Measurements from ENCODE around the gene APOB. TPM values are rescaled to one million over a fixed set of nuclear protein-coding genes. Genes with fewer than 3 reads are reported as not detected.

The APOB gene
- total RNA-seq, 6 experiments from 2014 or later, result not detected

- H3K27ac Mint-ChIP-seq, result no peak overlapping the region
- H3K4me3 Mint-ChIP-seq, result no peak overlapping the region
- no peaks in the 10 kb centered on the region for H3K4me1 Mint-ChIP-seq (ENCODE audit: low read depth)
- no peak for DNase-seq
- H3K27me3 Mint-ChIP-seq (ENCODE audit: insufficient read depth), result peaks cover 3% of the 10 kb centered on the region
- no peak for TF ChIP-seq CTCF (IDR thresholded peaks at IDR 0.05)
- H3K36me3 Mint-ChIP-seq (ENCODE audit: low read depth), result no peaks in the 10 kb centered on the region; the same call in 1 of the 2 replicates
- H3K9me3 Mint-ChIP-seq, result peaks cover 14% of the 10 kb centered on the region
Measured at GRCh38 chr2:20984408-20984807, 59.5 kb downstream of the APOB start.

GRCh38 chr2:20983844-20984243, 60.0 kb downstream of the APOB start:
- Mint-ChIP-seq H3K4me3 (no peak overlapping the region), H3K27me3 (ENCODE audit: insufficient read depth) (peaks cover 3% of the 10 kb centered on the region)
- TF ChIP-seq CTCF (IDR thresholded peaks at IDR 0.05), result no peak

DNA sequence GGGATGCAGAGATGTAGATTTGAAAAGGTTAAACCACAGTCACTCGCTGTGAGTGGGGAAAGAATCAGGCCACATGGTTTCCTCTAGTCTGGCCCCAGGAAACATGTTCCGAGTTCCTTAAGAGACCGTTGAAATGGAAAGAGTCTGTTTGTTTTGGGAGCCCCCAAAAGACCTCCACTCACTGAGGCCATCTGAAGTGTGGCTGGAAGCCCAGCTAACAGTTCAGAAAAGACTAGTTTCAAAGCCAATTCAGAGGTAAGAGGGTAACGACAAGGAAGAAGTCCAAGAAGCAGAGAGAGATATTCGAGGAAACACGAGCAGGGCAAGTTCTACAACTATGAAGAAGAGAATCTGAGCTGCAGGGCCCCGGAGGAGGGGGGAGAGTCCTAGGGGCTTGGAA, 61.0 kb downstream of the APOB start:
- Mint-ChIP-seq H3K27me3 (ENCODE audit: insufficient read depth) (peaks cover 6% of the 10 kb centered on the region), H3K36me3 (ENCODE audit: low read depth) (no peaks in the 10 kb centered on the region; the same call in 1 of the 2 replicates), H3K4me3 (no peak overlapping the region), H3K27ac (no peak overlapping the region), H3K4me1 (ENCODE audit: low read depth) (no peaks in the 10 kb centered on the region), H3K9me3 (peaks cover 8% of the 10 kb centered on the region)
- no peak for TF ChIP-seq CTCF (IDR thresholded peaks at IDR 0.05)
- no peak for DNase-seq

More at GRCh38 chr2:20983844-20984243, 60.0 kb downstream of the APOB start:
- no peak for DNase-seq
- Mint-ChIP-seq H3K36me3 (ENCODE audit: low read depth) (no peaks in the 10 kb centered on the region; the same call in 1 of the 2 replicates), H3K9me3 (peaks cover 14% of the 10 kb centered on the region), H3K27ac (no peak overlapping the region), H3K4me1 (ENCODE audit: low read depth) (no peaks in the 10 kb centered on the region)

DNA sequence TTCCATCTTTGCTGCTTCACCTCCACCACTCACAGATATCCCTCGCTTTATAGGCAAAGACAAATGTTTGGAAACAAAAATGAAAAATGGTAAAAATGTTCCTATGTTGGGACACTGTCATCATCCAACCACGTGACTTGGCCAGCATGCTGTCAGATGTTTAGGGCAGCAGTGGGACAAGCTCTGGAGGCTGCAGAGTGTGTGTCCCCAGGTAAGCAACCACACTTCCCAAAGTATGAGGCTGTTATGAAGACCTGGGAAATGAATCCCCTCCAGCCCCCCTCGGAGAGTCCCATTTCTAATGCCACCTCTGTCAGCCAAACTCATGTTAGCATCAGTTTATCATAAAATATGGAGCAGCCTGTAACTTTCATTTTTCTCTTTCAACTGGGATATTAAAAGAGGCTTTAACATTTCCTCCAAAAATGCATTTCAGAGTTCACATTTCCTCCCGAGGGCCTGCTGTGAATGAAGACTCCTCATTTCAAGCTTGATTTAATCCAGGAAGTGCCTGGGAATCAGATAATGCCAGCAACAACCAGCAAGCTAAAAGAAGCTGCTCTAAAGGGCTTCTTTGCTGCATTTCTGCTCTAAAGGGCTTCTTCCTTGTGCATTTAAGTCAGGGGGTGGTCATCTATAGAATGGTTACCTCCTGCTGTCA, 66.2 kb downstream of the APOB start:
- H3K36me3 Mint-ChIP-seq (ENCODE audit: low read depth), result no peaks in the 10 kb centered on the region; the same call in 1 of the 2 replicates
- H3K4me1 Mint-ChIP-seq (ENCODE audit: low read depth), result no peaks in the 10 kb centered on the region
- H3K27me3 Mint-ChIP-seq (ENCODE audit: insufficient read depth), result peaks cover 9% of the 10 kb centered on the region; the same call in 1 of the 2 replicates
- no peak overlapping the region for H3K27ac Mint-ChIP-seq
- peaks cover 4% of the 10 kb centered on the region for H3K9me3 Mint-ChIP-seq
- no peak for DNase-seq
- H3K4me3 Mint-ChIP-seq, result no peak overlapping the region
- no peak for TF ChIP-seq CTCF (IDR thresholded peaks at IDR 0.05)

DNA sequence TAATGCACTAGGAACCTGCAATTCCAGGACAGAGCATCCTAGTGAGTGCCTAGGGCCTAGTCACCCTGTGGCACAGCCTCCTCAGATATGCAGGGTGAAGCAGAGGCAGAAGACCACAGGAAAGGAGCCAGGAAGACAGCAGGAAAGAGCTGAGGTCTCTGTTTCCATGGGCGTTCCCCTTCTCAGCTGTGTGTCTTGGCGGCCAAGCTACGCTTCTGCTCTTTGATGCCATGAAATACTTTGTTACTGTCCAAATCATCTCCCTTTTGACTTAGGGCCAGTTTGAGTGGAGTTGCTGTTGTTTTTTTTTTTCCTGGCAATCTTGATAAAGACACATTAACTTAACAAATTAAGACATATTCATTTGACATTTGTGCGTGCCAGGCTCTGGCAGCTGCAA, 67.3 kb downstream of the APOB start:
- Mint-ChIP-seq H3K9me3 (peaks cover 4% of the 10 kb centered on the region), H3K36me3 (ENCODE audit: low read depth) (no peaks in the 10 kb centered on the region), H3K4me3 (no peak overlapping the region), H3K27ac (no peak overlapping the region), H3K27me3 (ENCODE audit: insufficient read depth) (peaks cover 12% of the 10 kb centered on the region), H3K4me1 (ENCODE audit: low read depth) (no peaks in the 10 kb centered on the region)
- TF ChIP-seq CTCF (IDR thresholded peaks at IDR 0.05), result no peak
- no peak for DNase-seq
